A673 (cell line): ENCODE measurements around the gene LTO1.

Experiments used
- EZH2 ChIP-seq: fragments of 200-600 bp; sonication (generic); IDR thresholded peaks from 2 replicates; pipeline ENCODE4 v1.6.1; 2017; ENCODE audit warnings: borderline replicate concordance, low read depth, mild to moderate bottlenecking, mixed read lengths, antibody characterized with exemption, low read length; ENCODE audit not compliant: poor library complexity, severe bottlenecking
- TF ChIP-seq, protein P1 (sequence below): fragments of 300-800, 200-600 bp; sonication (generic); conservative IDR thresholded peaks from 2 replicates; pipeline ENCODE4 v1.5.1; 2017; ENCODE audit warnings: low read depth, mild to moderate bottlenecking, antibody characterized with exemption, low read length, moderate library complexity, mixed read lengths

DNA sequence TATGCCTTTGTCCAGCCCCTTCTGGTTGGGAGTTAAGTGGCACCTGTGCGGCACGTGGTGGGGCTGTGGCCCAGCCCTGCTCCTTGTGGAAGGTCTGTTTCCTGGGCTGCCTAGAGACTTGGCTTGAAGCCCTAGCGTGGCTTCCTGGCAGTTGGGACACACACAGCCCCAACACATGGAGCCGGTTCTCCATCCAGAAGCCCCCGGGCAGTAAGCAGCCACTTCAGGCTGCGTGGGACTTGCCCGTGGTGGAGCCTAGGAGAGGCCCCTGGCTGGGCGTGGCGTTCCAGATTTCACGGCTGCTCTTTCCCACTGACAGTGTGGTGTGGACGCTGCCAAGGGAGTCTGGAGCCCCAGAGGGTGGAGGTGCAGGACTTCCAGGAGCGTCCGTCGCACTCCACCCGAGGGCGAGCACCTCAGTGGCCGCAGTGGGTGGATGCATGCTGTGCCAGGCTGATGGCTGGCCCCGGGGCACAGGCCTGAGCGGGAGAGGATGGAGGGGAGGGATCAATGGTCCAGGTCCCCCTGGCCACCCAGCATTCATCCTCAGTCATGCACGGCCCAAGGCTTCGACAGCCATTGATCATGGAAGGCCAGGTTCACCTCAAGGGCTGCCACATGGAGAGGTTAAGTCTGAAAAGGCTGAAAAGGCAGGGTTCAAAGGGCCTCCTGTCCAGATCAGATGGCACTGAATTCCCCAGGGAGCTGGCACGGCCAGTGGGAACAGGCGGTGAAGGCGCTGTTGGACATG is 24.9 kb downstream of the LTO1 start:
- TF ChIP-seq, protein P1, sequence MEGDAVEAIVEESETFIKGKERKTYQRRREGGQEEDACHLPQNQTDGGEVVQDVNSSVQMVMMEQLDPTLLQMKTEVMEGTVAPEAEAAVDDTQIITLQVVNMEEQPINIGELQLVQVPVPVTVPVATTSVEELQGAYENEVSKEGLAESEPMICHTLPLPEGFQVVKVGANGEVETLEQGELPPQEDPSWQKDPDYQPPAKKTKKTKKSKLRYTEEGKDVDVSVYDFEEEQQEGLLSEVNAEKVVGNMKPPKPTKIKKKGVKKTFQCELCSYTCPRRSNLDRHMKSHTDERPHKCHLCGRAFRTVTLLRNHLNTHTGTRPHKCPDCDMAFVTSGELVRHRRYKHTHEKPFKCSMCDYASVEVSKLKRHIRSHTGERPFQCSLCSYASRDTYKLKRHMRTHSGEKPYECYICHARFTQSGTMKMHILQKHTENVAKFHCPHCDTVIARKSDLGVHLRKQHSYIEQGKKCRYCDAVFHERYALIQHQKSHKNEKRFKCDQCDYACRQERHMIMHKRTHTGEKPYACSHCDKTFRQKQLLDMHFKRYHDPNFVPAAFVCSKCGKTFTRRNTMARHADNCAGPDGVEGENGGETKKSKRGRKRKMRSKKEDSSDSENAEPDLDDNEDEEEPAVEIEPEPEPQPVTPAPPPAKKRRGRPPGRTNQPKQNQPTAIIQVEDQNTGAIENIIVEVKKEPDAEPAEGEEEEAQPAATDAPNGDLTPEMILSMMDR, result no peak
- TF ChIP-seq EZH2, result no peak
